Amniotic stem cell (primary cell): Measurements from ENCODE around the gene TMED7.
"Not testable (repeated sequence)": the region's sequence is repeated elsewhere in the genome, so short reads cannot be mapped to it uniquely, and the experiment has no call there.

Experiments
- DNase-seq: peaks from one replicate; lab custom pipeline; 2025; lab: John Stamatoyannopoulos, UW

The TMED7 gene

GRCh38 chr5:115625579-115626444 lies at the start of gene TMED7:
Gene TMED7, minus strand, starts transcription at chr5:115626036. Its CDS starts 244 bp downstream, at chr5:115625792.
- DNase-seq = peak; percentile 98

- DNase-seq = not testable (repeated sequence)
These were observed 48.9 kb upstream of the TMED7 start for GRCh38 chr5:115674782-115675181.

GRCh38 chr5:115673596-115673995 lies 47.8 kb upstream of the TMED7 start:
- DNase-seq = no peak

- DNase-seq = no peak
These were observed 46.1 kb upstream of the TMED7 start for GRCh38 chr5:115671939-115672338.

- no peak for DNase-seq
These were observed 40.2 kb upstream of the TMED7 start for GRCh38 chr5:115666023-115666422.

- no peak for DNase-seq
These were observed 35.7 kb upstream of the TMED7 start for GRCh38 chr5:115661563-115661962.

- DNase-seq = no peak
These were observed 35.3 kb upstream of the TMED7 start for GRCh38 chr5:115661101-115661500.

GRCh38 chr5:115657881-115658233 lies 32.0 kb upstream of the TMED7 start:
- peak; percentile 70 for DNase-seq

- DNase-seq = no peak
These were observed 31.5 kb upstream of the TMED7 start for GRCh38 chr5:115657125-115657880.

GRCh38 chr5:115656404-115656803 lies 30.6 kb upstream of the TMED7 start:
- no peak for DNase-seq

GRCh38 chr5:115655994-115656393 lies 30.2 kb upstream of the TMED7 start:
- DNase-seq = no peak

- DNase-seq = no peak
These were observed 23.7 kb upstream of the TMED7 start for GRCh38 chr5:115649541-115649940.

- no peak for DNase-seq
These were observed 22.2 kb upstream of the TMED7 start for GRCh38 chr5:115648056-115648455.

GRCh38 chr5:115645386-115645785 lies 19.6 kb upstream of the TMED7 start:
- not testable (repeated sequence) for DNase-seq

- no peak for DNase-seq
These were observed 18.2 kb upstream of the TMED7 start for GRCh38 chr5:115644046-115644445.

GRCh38 chr5:115641948-115642347 lies 16.1 kb upstream of the TMED7 start:
- DNase-seq = no peak

GRCh38 chr5:115640274-115640673 lies 14.4 kb upstream of the TMED7 start:
- DNase-seq = no peak

- DNase-seq = no peak
These were observed 13.5 kb upstream of the TMED7 start for GRCh38 chr5:115639377-115639776.

- DNase-seq = no peak
These were observed 11.7 kb upstream of the TMED7 start for GRCh38 chr5:115637507-115637906.

- no peak for DNase-seq
These were observed 10.2 kb upstream of the TMED7 start for GRCh38 chr5:115636008-115636407.

GRCh38 chr5:115634343-115635132 lies 8.7 kb upstream of the TMED7 start:
- DNase-seq = peak; percentile 70

GRCh38 chr5:115629903-115630302 lies 4.1 kb upstream of the TMED7 start:
- no peak for DNase-seq
